Measurements from ENCODE around the gene ADAM33.

ADAM33 gene

GRCh38 chr20:3648951-3649350 is 32.9 kb downstream of the ADAM33 start:
- DNase-seq (ENCODE audit: low read depth, low spot score), result no peak

DNA sequence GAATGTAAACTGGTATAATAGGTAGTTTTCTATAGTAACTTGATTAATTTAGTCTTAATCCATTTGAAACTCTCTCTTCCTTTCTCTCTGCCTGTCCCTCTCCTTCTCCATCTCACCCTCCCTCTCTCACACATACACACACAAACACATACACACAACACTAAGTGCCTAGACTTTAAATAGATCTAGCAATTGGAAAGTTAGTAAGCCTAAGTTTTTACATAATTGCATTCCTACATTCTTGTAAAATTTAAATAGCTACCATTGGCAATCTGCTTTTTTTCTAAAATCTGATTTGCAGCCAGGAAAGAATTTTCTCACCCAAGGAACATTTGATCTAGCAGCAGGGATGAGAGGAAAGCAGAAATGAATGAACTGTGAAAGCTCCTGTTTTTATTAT is 34.3 kb downstream of the ADAM33 start:
- no peak for DNase-seq (ENCODE audit: low read depth, low spot score)

DNA sequence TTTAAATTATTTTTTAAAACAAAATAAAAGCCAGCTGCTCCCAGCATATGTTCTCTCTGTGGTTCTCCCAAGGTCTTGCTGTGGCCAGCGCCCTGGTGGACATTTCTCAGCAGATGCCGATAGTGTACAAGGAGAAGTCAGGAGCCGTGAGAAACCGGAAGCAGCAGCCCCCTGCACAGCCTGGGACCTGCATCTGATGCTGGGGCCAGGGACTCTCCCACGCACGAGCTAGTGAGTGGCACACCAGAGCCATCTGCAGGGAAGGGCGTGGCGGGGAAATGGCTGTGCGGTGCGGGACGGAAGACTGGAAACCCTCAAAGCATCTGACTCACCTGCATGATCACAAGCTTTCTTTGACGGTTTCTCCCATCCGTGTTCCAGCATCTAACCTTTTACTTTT is 35.2 kb downstream of the ADAM33 start:
- no peak for DNase-seq (ENCODE audit: low read depth, low spot score)

DNA sequence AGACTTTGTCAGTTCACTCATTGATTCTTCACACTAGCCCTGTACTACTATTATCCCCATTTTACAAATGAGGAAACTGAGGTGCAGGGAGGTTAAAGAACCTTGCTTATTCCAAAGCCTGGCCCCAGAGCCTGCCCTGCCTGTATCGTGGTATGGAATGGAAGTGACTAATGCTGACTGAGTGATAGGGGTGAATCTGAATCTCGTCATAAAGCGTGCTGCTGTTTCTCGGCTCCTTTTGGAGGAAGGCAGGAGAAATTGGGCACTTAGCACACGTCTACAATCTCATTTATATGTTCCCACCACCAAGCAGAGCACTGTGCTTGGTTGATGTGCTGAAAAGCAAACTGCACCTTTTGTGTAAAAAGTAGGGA is 35.8 kb downstream of the ADAM33 start:
- no peak for DNase-seq (ENCODE audit: low read depth, low spot score)

- no peak for DNase-seq (ENCODE audit: low read depth, low spot score)
Measured at GRCh38 chr20:3645309-3646066, 36.3 kb downstream of the ADAM33 start.

- no peak for DNase-seq (ENCODE audit: low read depth, low spot score)
Measured at GRCh38 chr20:3640259-3640658, 41.6 kb downstream of the ADAM33 start.

GRCh38 chr20:3635346-3635745 is 46.5 kb downstream of the ADAM33 start:
- DNase-seq (ENCODE audit: low read depth, low spot score), result no peak

DNA sequence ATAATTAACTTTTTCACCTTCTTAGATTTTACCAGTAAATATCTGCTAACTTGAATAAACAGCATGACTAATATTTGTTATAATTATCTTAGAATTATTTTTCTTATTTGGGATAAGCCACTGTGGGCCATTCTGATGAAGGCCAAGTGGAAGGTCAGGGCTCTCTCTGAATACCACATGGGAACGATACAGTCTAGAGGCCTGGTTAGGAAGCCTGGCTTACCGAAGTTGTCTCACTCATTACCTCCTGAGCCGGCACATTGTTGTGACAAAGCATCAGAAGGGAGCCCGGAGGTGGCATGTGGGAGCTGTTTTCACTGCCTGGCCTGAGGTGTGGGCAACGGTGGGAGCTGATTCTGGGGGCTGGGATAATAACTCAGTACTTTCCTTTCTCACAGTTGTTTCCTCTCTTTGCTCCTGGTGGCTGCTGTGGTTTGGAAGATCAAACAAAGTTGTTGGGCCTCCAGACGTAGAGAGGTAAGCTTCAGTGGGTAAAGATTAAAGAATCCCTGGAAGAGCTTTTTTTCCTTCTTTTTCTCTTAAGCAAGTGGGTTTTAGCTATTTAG is 47.8 kb downstream of the ADAM33 start:
- DNase-seq (ENCODE audit: low read depth, low spot score), result no peak

GRCh38 chr20:3632311-3633004 is 49.4 kb downstream of the ADAM33 start:
- DNase-seq (ENCODE audit: low read depth, low spot score), result no peak

DNA sequence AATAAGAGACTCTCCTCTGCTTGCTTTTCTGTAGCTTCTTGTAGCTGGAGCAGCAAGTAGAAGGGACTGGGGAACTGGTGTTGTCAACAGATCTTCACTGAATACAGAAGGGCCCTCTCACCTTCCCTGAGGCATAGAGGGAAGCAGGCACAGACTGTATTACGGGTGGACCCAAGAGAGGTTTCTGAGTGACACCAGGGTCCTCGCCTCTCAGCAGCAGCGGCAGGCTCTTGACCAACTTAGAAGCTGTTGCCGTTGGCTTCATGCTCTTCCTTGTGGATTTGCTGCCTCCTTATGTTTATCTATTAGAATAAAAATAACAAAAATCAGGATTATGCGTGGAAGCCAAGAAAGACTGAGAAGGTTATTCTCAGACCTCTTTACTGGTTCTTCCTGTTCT is 50.3 kb downstream of the ADAM33 start:
- no peak for DNase-seq (ENCODE audit: low read depth, low spot score)

DNA sequence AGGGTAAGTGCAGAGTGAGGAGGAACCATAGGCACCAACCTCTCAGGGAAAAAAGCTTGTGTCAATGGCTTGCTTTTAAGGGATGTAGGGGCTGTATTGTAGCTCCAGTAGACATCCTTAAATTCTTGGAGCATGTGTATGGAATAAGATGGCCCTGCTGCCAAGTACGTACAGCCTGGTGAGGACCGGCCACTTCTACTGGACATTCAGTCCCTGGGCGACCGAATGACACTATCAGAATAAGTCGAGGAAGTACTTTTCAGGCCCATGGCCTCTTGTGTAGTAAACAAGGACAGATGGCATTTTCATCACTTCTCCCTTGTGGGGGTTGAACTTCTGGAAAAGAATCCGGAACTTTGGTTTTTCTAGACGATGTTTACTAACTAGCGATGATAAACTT is 51.4 kb downstream of the ADAM33 start:
- DNase-seq (ENCODE audit: low read depth, low spot score), result no peak

DNA sequence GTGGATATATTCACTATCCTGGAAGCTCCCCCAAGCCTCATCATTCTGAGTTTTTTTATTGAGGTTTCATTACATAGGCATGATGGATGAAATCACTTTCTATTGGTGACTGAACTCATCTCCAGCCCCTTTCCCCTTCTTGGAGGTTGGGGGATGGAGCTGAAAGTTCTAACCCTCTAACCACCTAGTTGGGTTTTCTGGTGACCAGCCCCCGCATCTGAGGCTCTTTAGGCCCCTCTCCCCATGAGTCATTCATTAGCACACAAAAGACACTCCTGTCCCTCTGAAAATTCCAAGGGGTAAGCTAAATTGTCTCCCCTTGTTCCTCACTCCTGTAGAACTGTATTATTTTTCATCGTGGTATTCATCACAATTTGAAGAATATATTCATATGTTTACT is 51.9 kb downstream of the ADAM33 start:
- DNase-seq (ENCODE audit: low read depth, low spot score), result no peak

DNA sequence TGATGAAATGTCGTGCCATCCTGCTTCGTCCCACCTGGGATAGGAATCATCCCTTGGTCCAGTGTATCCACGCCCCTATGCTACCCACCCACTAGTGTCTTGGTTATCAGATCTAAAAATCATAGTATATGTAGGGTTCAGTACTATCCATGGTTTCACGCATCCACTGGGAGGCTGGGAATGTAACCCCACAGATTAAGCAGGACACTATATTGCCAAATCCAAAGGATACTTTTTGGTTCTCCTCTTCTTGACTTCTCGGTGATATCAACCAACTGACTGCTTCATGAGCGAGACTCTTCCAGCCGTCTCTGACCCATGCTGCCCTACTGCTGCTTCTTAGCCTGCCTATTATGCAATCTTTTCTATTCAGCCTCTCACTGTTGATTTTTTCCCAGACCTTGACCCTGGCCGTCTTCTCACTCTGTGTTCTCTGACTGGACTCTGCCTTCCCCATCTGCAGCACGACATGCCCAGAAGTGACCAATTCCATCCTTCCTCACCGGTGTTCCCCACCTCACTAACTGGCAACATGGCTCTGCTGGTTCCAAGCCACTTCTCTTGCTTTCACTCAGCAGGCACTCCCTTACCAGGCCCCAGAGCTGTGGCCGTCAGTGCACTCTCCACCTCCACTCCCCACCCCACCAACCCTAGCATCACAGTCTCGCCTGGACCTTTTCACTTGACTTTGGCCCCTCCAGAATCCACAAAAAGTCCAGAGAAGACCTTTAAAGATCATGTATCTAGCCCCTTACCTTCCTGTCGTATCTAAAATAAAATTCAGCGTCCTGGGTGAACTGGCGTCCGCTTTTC is 53.1 kb downstream of the ADAM33 start:
- DNase-seq (ENCODE audit: low read depth, low spot score), result no peak

GRCh38 chr20:3627476-3627875 is 54.3 kb downstream of the ADAM33 start:
- no peak for DNase-seq (ENCODE audit: low read depth, low spot score)

- no peak for DNase-seq (ENCODE audit: low read depth, low spot score)
Measured at GRCh38 chr20:3622406-3622805, 59.4 kb downstream of the ADAM33 start.

GRCh38 chr20:3621111-3621510 is 60.7 kb downstream of the ADAM33 start:
- DNase-seq (ENCODE audit: low read depth, low spot score), result no peak

Measured in astrocyte of the hippocampus (primary cell).